Endothelial cell (in vitro differentiated cells): ENCODE results near the gene ITPK1. TPM values are rescaled to one million over a fixed set of nuclear protein-coding genes. Genes with fewer than 3 reads are reported as not detected.
A peak's percentile ranks its signal among the peaks of the same experiment; 100 is the strongest.

Experiments
- DNase-seq: peaks from one replicate; pipeline ENCODE4 v3.0.0; 2021; ENCODE audit warnings: low spot score
- H3K27ac Mint-ChIP-seq: one replicate; pipeline ENCODE4 v1.8.0; 2021; ENCODE audit warnings: mixed read lengths, inconsistent platforms; ENCODE audit not compliant: unreplicated experiment
- H3K27me3 Mint-ChIP-seq: one replicate; pipeline ENCODE4 v1.8.0; 2021; ENCODE audit warnings: mild to moderate bottlenecking, moderate library complexity, mixed read lengths, inconsistent platforms; ENCODE audit not compliant: unreplicated experiment
- H3K36me3 Mint-ChIP-seq: one replicate; pipeline ENCODE4 v1.8.0; 2021; ENCODE audit warnings: mild to moderate bottlenecking, low read depth, mixed read lengths, inconsistent platforms; ENCODE audit not compliant: unreplicated experiment
- H3K4me1 Mint-ChIP-seq: one replicate; pipeline ENCODE4 v1.8.0; 2021; ENCODE audit warnings: mild to moderate bottlenecking, mixed read lengths, inconsistent platforms; ENCODE audit not compliant: unreplicated experiment
- H3K4me3 Mint-ChIP-seq: one replicate; pipeline ENCODE4 v1.8.0; 2021; ENCODE audit warnings: mild to moderate bottlenecking, mixed read lengths, inconsistent platforms; ENCODE audit not compliant: unreplicated experiment
- H3K9me3 Mint-ChIP-seq: one replicate; pipeline ENCODE4 v1.8.0; 2021; ENCODE audit warnings: mixed read lengths, inconsistent platforms; ENCODE audit not compliant: unreplicated experiment
- CTCF ChIP-seq: fragments of 200-600 bp; sonication (generic); IDR thresholded peaks from one replicate; pipeline ENCODE4 v1.5.0; 2021; ENCODE audit warnings: antibody characterized with exemption; ENCODE audit not compliant: unreplicated experiment
- total RNA-seq: library from RNA; stranded (reverse); fragmentation: NEBNext Ultra II Directional; extraction: Animal tissue kit (Norgen Biotek cat#: 25700); gene quantifications from one replicate; pipeline ENCODE4 v1.2.1, GENCODE V29; 2021; ENCODE audit not compliant: unreplicated experiment

ITPK1 gene
- total RNA-seq, 1 donor from 2014 or later, result 39.2 TPM

GRCh38 chr14:92897922-92898565 lies 217.7 kb downstream of the ITPK1 start:
- no peak for TF ChIP-seq CTCF
- H3K36me3 Mint-ChIP-seq, result no peaks in the 10 kb centered on the region
- H3K9me3 Mint-ChIP-seq, result no peaks in the 10 kb centered on the region
- H3K4me1 Mint-ChIP-seq, result no peaks in the 10 kb centered on the region
- H3K4me3 Mint-ChIP-seq, result no peak overlapping the region
- peaks cover 5% of the 10 kb centered on the region for H3K27me3 Mint-ChIP-seq
- DNase-seq, result no peak
- peak overlapping the region; percentile 61 for H3K27ac Mint-ChIP-seq

GRCh38 chr14:92895352-92895878 lies 220.3 kb downstream of the ITPK1 start:
- no peak overlapping the region for H3K27ac Mint-ChIP-seq
- no peak for TF ChIP-seq CTCF
- H3K4me1 Mint-ChIP-seq, result no peaks in the 10 kb centered on the region
- H3K36me3 Mint-ChIP-seq, result no peaks in the 10 kb centered on the region
- H3K4me3 Mint-ChIP-seq, result no peak overlapping the region
- H3K9me3 Mint-ChIP-seq, result peaks cover 5% of the 10 kb centered on the region
- no peak for DNase-seq
- H3K27me3 Mint-ChIP-seq, result peaks cover 2% of the 10 kb centered on the region

GRCh38 chr14:92892589-92892988 lies 223.1 kb downstream of the ITPK1 start:
- H3K36me3 Mint-ChIP-seq, result no peaks in the 10 kb centered on the region
- no peak for TF ChIP-seq CTCF
- H3K27ac Mint-ChIP-seq, result no peak overlapping the region
- DNase-seq, result no peak
- peaks cover 6% of the 10 kb centered on the region for H3K27me3 Mint-ChIP-seq
- H3K4me1 Mint-ChIP-seq, result no peaks in the 10 kb centered on the region
- H3K9me3 Mint-ChIP-seq, result peaks cover 5% of the 10 kb centered on the region
- H3K4me3 Mint-ChIP-seq, result no peak overlapping the region

GRCh38 chr14:92890830-92891588 lies 224.7 kb downstream of the ITPK1 start:
- H3K4me1 Mint-ChIP-seq, result no peaks in the 10 kb centered on the region
- no peaks in the 10 kb centered on the region for H3K36me3 Mint-ChIP-seq
- TF ChIP-seq CTCF, result no peak
- H3K27me3 Mint-ChIP-seq, result peaks cover 7% of the 10 kb centered on the region
- peaks cover 5% of the 10 kb centered on the region for H3K9me3 Mint-ChIP-seq
- H3K4me3 Mint-ChIP-seq, result no peak overlapping the region
- no peak overlapping the region for H3K27ac Mint-ChIP-seq
- DNase-seq, result no peak

GRCh38 chr14:92888896-92889295 lies 226.8 kb downstream of the ITPK1 start:
- no peak for TF ChIP-seq CTCF
- no peaks in the 10 kb centered on the region for H3K36me3 Mint-ChIP-seq
- no peak for DNase-seq
- H3K4me1 Mint-ChIP-seq, result no peaks in the 10 kb centered on the region
- no peak overlapping the region for H3K4me3 Mint-ChIP-seq
- peaks cover 5% of the 10 kb centered on the region for H3K9me3 Mint-ChIP-seq
- peaks cover 7% of the 10 kb centered on the region for H3K27me3 Mint-ChIP-seq
- no peak overlapping the region for H3K27ac Mint-ChIP-seq
